ENCODE results near the gene ABHD17A.
A peak's percentile ranks its signal among the peaks of the same experiment; 100 is the strongest.

The ABHD17A gene

GRCh38 chr19:1885398-1886119, at the start of gene ABHD17A:
Gene ABHD17A (minus strand): TSS chr19:1885496. CDS start chr19:1881566, 3,930 bp downstream.
- peak; percentile 89 to 94 for DNase-seq (ENCODE audit: low read depth in 1 of 2, low spot score in 1 of 2)

- no peak for DNase-seq (ENCODE audit: low read depth in 1 of 2, low spot score in 1 of 2)
Measured at GRCh38 chr19:1933942-1934341, 48.6 kb upstream of the ABHD17A start.

GRCh38 chr19:1933244-1933643, 47.9 kb upstream of the ABHD17A start:
- no peak for DNase-seq (ENCODE audit: low read depth in 1 of 2, low spot score in 1 of 2)

- DNase-seq (ENCODE audit: low read depth in 1 of 2, low spot score in 1 of 2): no peak
Measured at GRCh38 chr19:1932395-1932794, 47.1 kb upstream of the ABHD17A start.

- no peak for DNase-seq (ENCODE audit: low read depth in 1 of 2, low spot score in 1 of 2)
Measured at GRCh38 chr19:1931445-1931844, 46.1 kb upstream of the ABHD17A start.

GRCh38 chr19:1929021-1929742, 43.9 kb upstream of the ABHD17A start:
- DNase-seq (ENCODE audit: low read depth in 1 of 2, low spot score in 1 of 2): peak; percentile 65 to 75

- DNase-seq (ENCODE audit: low read depth in 1 of 2, low spot score in 1 of 2): no peak
Measured at GRCh38 chr19:1925544-1925943, 40.2 kb upstream of the ABHD17A start.

- no peak for DNase-seq (ENCODE audit: low read depth in 1 of 2, low spot score in 1 of 2)
Measured at GRCh38 chr19:1924320-1924961, 39.1 kb upstream of the ABHD17A start.

- no peak for DNase-seq (ENCODE audit: low read depth in 1 of 2, low spot score in 1 of 2)
Measured at GRCh38 chr19:1923319-1923718, 38.0 kb upstream of the ABHD17A start.

- DNase-seq (ENCODE audit: low read depth in 1 of 2, low spot score in 1 of 2): no peak
Measured at GRCh38 chr19:1922803-1923202, 37.5 kb upstream of the ABHD17A start.

- DNase-seq (ENCODE audit: low read depth in 1 of 2, low spot score in 1 of 2): no peak
Measured at GRCh38 chr19:1921825-1922224, 36.5 kb upstream of the ABHD17A start.

- DNase-seq (ENCODE audit: low read depth in 1 of 2, low spot score in 1 of 2): no peak
Measured at GRCh38 chr19:1921326-1921725, 36.0 kb upstream of the ABHD17A start.

- DNase-seq (ENCODE audit: low read depth in 1 of 2, low spot score in 1 of 2): no peak
Measured at GRCh38 chr19:1920644-1921043, 35.3 kb upstream of the ABHD17A start.

GRCh38 chr19:1918975-1919374, 33.7 kb upstream of the ABHD17A start:
- no peak for DNase-seq (ENCODE audit: low read depth in 1 of 2, low spot score in 1 of 2)

- no peak for DNase-seq (ENCODE audit: low read depth in 1 of 2, low spot score in 1 of 2)
Measured at GRCh38 chr19:1917926-1918325, 32.6 kb upstream of the ABHD17A start.

GRCh38 chr19:1917146-1917545, 31.9 kb upstream of the ABHD17A start:
- no peak for DNase-seq (ENCODE audit: low read depth in 1 of 2, low spot score in 1 of 2)

GRCh38 chr19:1914826-1915341, 29.6 kb upstream of the ABHD17A start:
- no peak for DNase-seq (ENCODE audit: low read depth in 1 of 2, low spot score in 1 of 2)

- DNase-seq (ENCODE audit: low read depth in 1 of 2, low spot score in 1 of 2): no peak
Measured at GRCh38 chr19:1913781-1914577, 28.7 kb upstream of the ABHD17A start.

- DNase-seq (ENCODE audit: low read depth in 1 of 2, low spot score in 1 of 2): no peak
Measured at GRCh38 chr19:1912760-1913505, 27.6 kb upstream of the ABHD17A start.

- DNase-seq (ENCODE audit: low read depth in 1 of 2, low spot score in 1 of 2): no peak
Measured at GRCh38 chr19:1911995-1912394, 26.7 kb upstream of the ABHD17A start.
